Right kidney (tissue), 1 donor: ENCODE data around the gene DKKL1.

Source experiments
- DNase-seq: peaks from one replicate; pipeline ENCODE4 v3.0.0-alpha.2; 2016

DKKL1 gene

DNA sequence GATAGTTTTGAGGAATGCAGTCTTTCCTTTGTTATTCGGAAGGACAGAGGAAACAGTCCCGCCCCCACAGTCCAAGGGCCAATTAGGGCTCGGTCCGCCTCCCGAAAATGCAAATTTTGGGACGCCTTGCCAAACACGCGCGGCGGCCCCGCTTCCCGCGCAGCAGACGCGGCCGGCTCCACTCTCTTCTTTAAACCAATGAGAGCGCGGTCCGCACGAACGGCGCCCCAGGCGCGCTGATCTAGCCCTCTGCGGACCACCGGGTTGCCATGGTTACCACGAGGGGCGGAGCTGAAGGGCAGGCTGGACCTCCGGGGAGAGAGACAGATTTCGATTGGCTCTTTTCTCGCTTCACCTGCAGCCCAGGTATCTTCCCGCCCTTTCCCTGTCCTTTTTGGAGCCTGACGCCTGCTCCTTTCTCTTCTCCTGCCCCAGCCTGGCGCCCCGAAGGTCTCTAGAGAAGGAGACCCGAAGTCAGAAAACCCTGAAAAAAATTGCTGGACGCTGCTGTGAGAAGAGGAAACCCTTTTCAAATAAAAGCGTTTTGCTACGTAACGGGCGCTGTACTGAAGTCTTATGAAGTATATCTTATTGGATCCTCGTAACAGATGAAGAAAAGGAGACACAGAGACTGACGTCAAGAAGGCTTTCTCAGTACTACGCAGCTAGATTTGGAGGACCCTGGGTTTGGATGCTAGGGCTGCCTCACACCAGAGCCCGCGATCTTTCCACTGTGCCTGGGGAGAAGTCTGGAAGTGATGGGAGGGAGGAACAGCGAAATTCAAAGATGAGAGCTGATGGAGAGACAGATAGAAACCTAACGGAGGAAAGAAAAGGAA lies 57.6 kb downstream of the DKKL1 start:
- peak; percentile 72 for DNase-seq

GRCh38 chr19:49421878-49422202 lies 58.2 kb downstream of the DKKL1 start:
- DNase-seq = no peak

- DNase-seq = no peak
Measured at GRCh38 chr19:49422407-49423070, 58.9 kb downstream of the DKKL1 start.

- no peak for DNase-seq
Measured at GRCh38 chr19:49423071-49423984, 59.7 kb downstream of the DKKL1 start, which contains the start of gene PTH2. PTH2 (minus strand) TSS chr19:49423441; CDS start chr19:49423339, 102 bp downstream.

- no peak for DNase-seq
Measured at GRCh38 chr19:49423985-49424303, 60.3 kb downstream of the DKKL1 start.
